ENCODE measurements around the gene WFDC1.

The WFDC1 gene

GRCh38 chr16:84357191-84357651, 62.5 kb downstream of the WFDC1 start:
- DNase-seq = peak; percentile 74 to 84

GRCh38 chr16:84358601-84359295, 64.1 kb downstream of the WFDC1 start:
- DNase-seq = no peak

- DNase-seq = no peak
Measured at GRCh38 chr16:84359326-84359725, 64.6 kb downstream of the WFDC1 start.

- no peak for DNase-seq
Measured at GRCh38 chr16:84360170-84360569, 65.5 kb downstream of the WFDC1 start.

GRCh38 chr16:84360748-84361147, 66.1 kb downstream of the WFDC1 start:
- DNase-seq = no peak

GRCh38 chr16:84361546-84361945, 66.9 kb downstream of the WFDC1 start:
- no peak for DNase-seq

- DNase-seq = no peak
Measured at GRCh38 chr16:84362471-84362941, 67.8 kb downstream of the WFDC1 start.

GRCh38 chr16:84366208-84366607, 71.5 kb downstream of the WFDC1 start:
- DNase-seq = no peak

GRCh38 chr16:84367297-84367680, 72.6 kb downstream of the WFDC1 start:
- DNase-seq = peak in 1 of 2 donors; percentile 24

GRCh38 chr16:84367750-84368307, 73.2 kb downstream of the WFDC1 start:
- no peak for DNase-seq

GRCh38 chr16:84368308-84368996, 73.8 kb downstream of the WFDC1 start, which contains the start of gene ATP2C2:
TSS of gene ATP2C2 (plus strand) at chr16:84368538. CDS start at chr16:84368616, 78 bp downstream.
- no peak for DNase-seq

GRCh38 chr16:84369105-84369504, 74.4 kb downstream of the WFDC1 start:
- DNase-seq = no peak

GRCh38 chr16:84369938-84370627, 75.4 kb downstream of the WFDC1 start:
- no peak for DNase-seq

- DNase-seq = no peak
Measured at GRCh38 chr16:84370723-84371552, 76.3 kb downstream of the WFDC1 start.

- no peak for DNase-seq
Measured at GRCh38 chr16:84371553-84371865, 76.8 kb downstream of the WFDC1 start.

- DNase-seq = no peak
Measured at GRCh38 chr16:84373907-84374489, 79.3 kb downstream of the WFDC1 start.

- no peak for DNase-seq
Measured at GRCh38 chr16:84378099-84378498, 83.4 kb downstream of the WFDC1 start.

GRCh38 chr16:84378567-84378966, 83.9 kb downstream of the WFDC1 start:
- DNase-seq = no peak

GRCh38 chr16:84379008-84379708, 84.5 kb downstream of the WFDC1 start:
- DNase-seq = no peak
